Liver (tissue), 3 donors: Measurements from ENCODE around the gene GPT2.

Experiments
- CTCF ChIP-seq: fragments of 150-350 bp; IDR thresholded peaks from 2 replicates; pipeline ENCODE4 v1.5.1; 2017; ENCODE audit warnings: improper control_type of control experiment, low read depth, low read length; ENCODE audit not compliant: missing input control
- EGR1 ChIP-seq, 2 donors: IDR thresholded peaks; 2 replicates each; pipeline ENCODE4 v1.6.1; 2016 to 2018; ENCODE audit warnings: antibody characterized with exemption in 2 of 2, low read depth in 2 of 2
- GABPA ChIP-seq, 2 donors: IDR thresholded peaks in 1 of 2; conservative IDR thresholded peaks in 1 of 2; 2 replicates each; pipeline ENCODE4 v1.6.1; 2016; ENCODE audit warnings: antibody characterized with exemption in 2 of 2, mild to moderate bottlenecking in 1 of 2, moderate library complexity in 1 of 2
- NR2F2 ChIP-seq: IDR thresholded peaks from 2 replicates; pipeline ENCODE4 v1.6.1; 2016; ENCODE audit warnings: antibody characterized with exemption
- RAD21 ChIP-seq, 2 donors: IDR thresholded peaks; 2 replicates each; pipeline ENCODE4 v1.6.1; 2016; ENCODE audit warnings: antibody characterized with exemption in 2 of 2, mild to moderate bottlenecking in 2 of 2
- SP1 ChIP-seq: IDR thresholded peaks from 2 replicates; pipeline ENCODE4 v1.6.1; 2018; ENCODE audit warnings: antibody characterized with exemption, mild to moderate bottlenecking
- YY1 ChIP-seq: IDR thresholded peaks from 2 replicates; pipeline ENCODE4 v1.6.1; 2016; ENCODE audit warnings: antibody characterized with exemption, mild to moderate bottlenecking
- donor health status: healthy.
- donor health status: healthy.

- TF ChIP-seq NR2F2 (peak; percentile 72), CTCF (no peak), YY1 (peak; percentile 93), GABPA (IDR thresholded peaks at IDR 0.05 in 1 of 2, conservative IDR thresholded peaks at IDR 0.05 in 1 of 2) (no peak), RAD21 (IDR thresholded peaks at IDR 0.05) (peak in 1 of 2 donors; percentile 9), EGR1 (IDR thresholded peaks at IDR 0.05; ENCODE audit: low read depth in 2 of 2) (peak in 1 of 2 donors; percentile 64), SP1 (peak; percentile 65)
Measured at GRCh38 chr16:46973207-46973995, 89.2 kb downstream of the GPT2 start, which contains the start of gene DNAJA2.
